Neuronal stem cell (in vitro differentiated cells): ENCODE results near the gene PRLR. TPM values are rescaled to one million over a fixed set of nuclear protein-coding genes. Genes with fewer than 3 reads are reported as not detected.

Source experiments
- DNase-seq: peaks from one replicate; pipeline ENCODE4 v3.0.0-alpha.2; 2013; ENCODE audit warnings: low spot score
- H2AFZ ChIP-seq: one replicate; pipeline ENCODE4 v1.6.1; 2013; ENCODE audit warnings: mild to moderate bottlenecking, low read length, inconsistent platforms
- H2AK5ac ChIP-seq: 2 replicates; pipeline ENCODE4 v1.6.1; 2013; ENCODE audit warnings: low read depth, mild to moderate bottlenecking, inconsistent platforms, low read length, moderate library complexity, mixed read lengths
- H2BK120ac ChIP-seq: 2 replicates; pipeline ENCODE4 v1.6.1; 2013; ENCODE audit warnings: low read depth, mild to moderate bottlenecking, inconsistent platforms, low read length, moderate library complexity, mixed read lengths
- H2BK12ac ChIP-seq: one replicate; pipeline ENCODE4 v1.6.1; 2013; ENCODE audit warnings: low read length, inconsistent platforms
- H2BK15ac ChIP-seq: 2 replicates; pipeline ENCODE4 v1.6.1; 2013; ENCODE audit warnings: mild to moderate bottlenecking, low read length, inconsistent platforms, mixed read lengths
- H2BK5ac ChIP-seq: one replicate; pipeline ENCODE4 v1.6.1; 2013; ENCODE audit warnings: inconsistent platforms, mild to moderate bottlenecking, low read length, moderate library complexity
- H3K14ac ChIP-seq: one replicate; pipeline ENCODE4 v1.6.1; 2013; ENCODE audit warnings: low read length, inconsistent platforms
- H3K18ac ChIP-seq: 2 replicates; pipeline ENCODE4 v1.6.1; 2013; ENCODE audit warnings: low read length, inconsistent platforms
- H3K23ac ChIP-seq: 2 replicates; pipeline ENCODE4 v1.6.1; 2013; ENCODE audit warnings: low read depth, mild to moderate bottlenecking, mixed read lengths, low read length, inconsistent platforms; ENCODE audit not compliant: poor library complexity
- H3K27ac ChIP-seq: replicated peaks from 3 replicates; pipeline ENCODE4 v1.5.1; 2013; ENCODE audit warnings: low read length, inconsistent platforms
- H3K27me3 ChIP-seq, 3 experiments: 2 replicates each; pipeline ENCODE4 v1.6.1; 2013; ENCODE audit warnings: low read length in 3 of 3, mild to moderate bottlenecking in 2 of 3, inconsistent platforms in 1 of 3, low read depth in 1 of 3, mixed read lengths in 1 of 3, moderate library complexity in 1 of 3; ENCODE audit not compliant: control insufficient read depth in 3 of 3, insufficient read depth in 3 of 3
- H3K36me3 ChIP-seq, 2 donors: replicated peaks in 1 of 2; 2 replicates each; pipeline ENCODE4 v1.6.1; 2013; ENCODE audit warnings: low read length in 2 of 2; ENCODE audit not compliant: control insufficient read depth in 2 of 2, insufficient read depth in 2 of 2
- H3K4ac ChIP-seq: 2 replicates; pipeline ENCODE4 v1.6.1; 2013; ENCODE audit warnings: inconsistent platforms, mild to moderate bottlenecking, low read length, moderate library complexity
- H3K4me1 ChIP-seq, 2 donors: 1 replicate in 1 of 2; 2 replicates in 1 of 2; pipeline ENCODE4 v1.6.1; 2013; ENCODE audit warnings: low read length in 2 of 2, low read depth in 1 of 2; ENCODE audit not compliant: control insufficient read depth in 2 of 2, insufficient read depth in 1 of 2
- H3K4me2 ChIP-seq: one replicate; pipeline ENCODE4 v1.6.1; 2013; ENCODE audit warnings: mild to moderate bottlenecking, low read length, inconsistent platforms; ENCODE audit not compliant: insufficient read depth, poor library complexity, severe bottlenecking
- H3K4me3 ChIP-seq, 2 donors: 2 replicates each; pipeline ENCODE4 v1.5.1; 2013; ENCODE audit warnings: low read length in 2 of 2, mild to moderate bottlenecking in 2 of 2, inconsistent platforms in 1 of 2, moderate library complexity in 1 of 2
- H3K79me1 ChIP-seq: one replicate; pipeline ENCODE4 v1.6.1; 2013; ENCODE audit warnings: low read depth, mild to moderate bottlenecking, inconsistent platforms, low read length, moderate library complexity
- H3K9ac ChIP-seq: one replicate; pipeline ENCODE4 v1.6.1; 2013; ENCODE audit warnings: mild to moderate bottlenecking, low read depth, low read length, inconsistent platforms; ENCODE audit not compliant: poor library complexity
- H3K9me3 ChIP-seq, 2 donors: replicated peaks in 1 of 2; 2 replicates each; pipeline versions ENCODE3 to v1.6.1; 2013; ENCODE audit warnings: low read length in 2 of 2, mild to moderate bottlenecking in 2 of 2, inconsistent platforms in 1 of 2, low read depth in 1 of 2, mixed read lengths in 1 of 2, moderate library complexity in 1 of 2; ENCODE audit not compliant: control insufficient read depth in 2 of 2, insufficient read depth in 1 of 2
- H4K8ac ChIP-seq: one replicate; pipeline ENCODE4 v1.6.1; 2013; ENCODE audit warnings: low read depth, mild to moderate bottlenecking, inconsistent platforms, low read length, moderate library complexity
- H4K91ac ChIP-seq: one replicate; pipeline ENCODE4 v1.6.1; 2013; ENCODE audit warnings: low read length, low read depth, mild to moderate bottlenecking, inconsistent platforms; ENCODE audit not compliant: poor library complexity
- WGBS, 2 donors: extraction: QIAGEN DNeasy Blood & Tissue Kit; methylation state at CpG; one replicate each; pipeline ENCODE4 v1.1.7; 2013; ENCODE audit warnings: missing lambda C conversion rate in 2 of 2, mixed read lengths in 1 of 2; ENCODE audit not compliant: insufficient read length in 2 of 2, insufficient replicate concordance in 1 of 2; ENCODE audit errors: extremely low coverage in 2 of 2; 5-methylcytosine and 5-hydroxymethylcytosine counted together
- polyA plus RNA-seq, 2 experiments: library from polyadenylated mRNA; stranded (reverse); fragments of 200-250 nt; gene quantifications; one replicate each; pipeline ENCODE4 v1.2.3, GENCODE V29; 2013

PRLR gene
- polyA plus RNA-seq (2013, experiment 1 of 2), result 0.11 TPM
- 0.12 TPM for polyA plus RNA-seq (2013, experiment 2 of 2)

GRCh38 chr5:35230038-35230611 is at the start of gene PRLR:
Gene PRLR, minus strand, starts transcription at chr5:35230487. Its CDS starts 140,867 bp downstream, at chr5:35089620.
- Histone ChIP-seq H2AFZ (peak within 1 kb of the TSS; percentile 84), H3K4me3 (peak within 1 kb of the TSS; percentile 36 to 81), H4K8ac (no peak within 1 kb of the TSS), H3K27ac (no peak within 1 kb of the TSS), H3K4me2 (peak within 1 kb of the TSS; percentile 98), H3K27me3 (peaks cover 0 to 17% (median 6%) of the 10 kb centered on the region in 3 experiments), H3K9me3 (no peaks in the 10 kb centered on the region), H2BK5ac (no peak within 1 kb of the TSS), H3K79me1 (no peaks in the 10 kb centered on the region), H2BK120ac (no peak within 1 kb of the TSS), H3K14ac (no peak within 1 kb of the TSS), H3K18ac (peak within 1 kb of the TSS; percentile 69), H3K4me1 (peaks cover 0 to 8% of the 10 kb centered on the region in 2 donors), H2AK5ac (no peak within 1 kb of the TSS), H3K23ac (peak within 1 kb of the TSS; percentile 10), H3K36me3 (no peaks in the 10 kb centered on the region), H4K91ac (no peak within 1 kb of the TSS), H3K4ac (no peak within 1 kb of the TSS), H2BK15ac (no peak within 1 kb of the TSS), H3K9ac (peak within 1 kb of the TSS; percentile 73), H2BK12ac (no peak within 1 kb of the TSS)
- WGBS, 2 donors, result no CpG with 5 or more reads among the region's 42 CpGs
- no peak for DNase-seq

GRCh38 chr5:35274839-35275509 is 44.7 kb upstream of the PRLR start:
- H3K14ac ChIP-seq, result no peak overlapping the region
- no peak overlapping the region for H3K23ac ChIP-seq
- DNase-seq, result no peak
- no peak overlapping the region for H3K18ac ChIP-seq
- no peak overlapping the region for H2AK5ac ChIP-seq
- no peak overlapping the region for H3K4me2 ChIP-seq
- H4K91ac ChIP-seq, result no peak overlapping the region
- H2BK12ac ChIP-seq, result no peak overlapping the region
- H4K8ac ChIP-seq, result no peak overlapping the region
- no peak overlapping the region for H3K27ac ChIP-seq
- no peak overlapping the region for H2BK15ac ChIP-seq
- H2AFZ ChIP-seq, result no peak overlapping the region
- no peak overlapping the region for H3K4me3 ChIP-seq
- no peaks in the 10 kb centered on the region for H3K36me3 ChIP-seq
- H3K4me1 ChIP-seq, result no peaks in the 10 kb centered on the region
- no CpG with 5 or more reads among the region's 2 CpGs for WGBS, 2 donors
- H3K79me1 ChIP-seq, result no peaks in the 10 kb centered on the region
- H3K9ac ChIP-seq, result no peak overlapping the region
- H3K4ac ChIP-seq, result no peak overlapping the region
- H3K27me3 ChIP-seq, result no peaks in the 10 kb centered on the region
- H2BK5ac ChIP-seq, result no peak overlapping the region
- no peak overlapping the region for H2BK120ac ChIP-seq
- peaks cover 0 to 5% of the 10 kb centered on the region in 2 donors for H3K9me3 ChIP-seq

GRCh38 chr5:35269006-35269405 is 38.7 kb upstream of the PRLR start:
- H3K79me1 ChIP-seq, result no peaks in the 10 kb centered on the region
- H2BK15ac ChIP-seq, result no peak overlapping the region
- H3K9ac ChIP-seq, result no peak overlapping the region
- no peak overlapping the region for H2AK5ac ChIP-seq
- no peak overlapping the region for H3K4me2 ChIP-seq
- H4K91ac ChIP-seq, result no peak overlapping the region
- H3K4ac ChIP-seq, result no peak overlapping the region
- H3K4me3 ChIP-seq, result no peak overlapping the region
- no peak overlapping the region for H3K18ac ChIP-seq
- H3K4me1 ChIP-seq, result no peaks in the 10 kb centered on the region
- no peak overlapping the region for H2BK12ac ChIP-seq
- H3K27me3 ChIP-seq, result peaks cover 0 to 2% (median 0%) of the 10 kb centered on the region in 3 experiments
- no peak overlapping the region for H3K23ac ChIP-seq
- H2BK5ac ChIP-seq, result no peak overlapping the region
- H3K14ac ChIP-seq, result no peak overlapping the region
- H3K9me3 ChIP-seq, result no peaks in the 10 kb centered on the region
- no peak overlapping the region for H2BK120ac ChIP-seq
- no CpG with 5 or more reads among the region's 1 CpG for WGBS, 2 donors
- H2AFZ ChIP-seq, result no peak overlapping the region
- H3K27ac ChIP-seq, result no peak overlapping the region
- DNase-seq, result no peak
- no peak overlapping the region for H4K8ac ChIP-seq
- H3K36me3 ChIP-seq, result no peaks in the 10 kb centered on the region

GRCh38 chr5:35266276-35266675 is 36.0 kb upstream of the PRLR start:
- Histone ChIP-seq H3K4me1 (no peaks in the 10 kb centered on the region), H2AFZ (no peak overlapping the region), H2BK5ac (no peak overlapping the region), H3K36me3 (no peaks in the 10 kb centered on the region), H3K4ac (no peak overlapping the region), H2BK120ac (no peak overlapping the region), H3K14ac (no peak overlapping the region), H3K4me3 (no peak overlapping the region), H2AK5ac (no peak overlapping the region), H2BK15ac (no peak overlapping the region), H3K9me3 (peaks cover 3 to 4% of the 10 kb centered on the region in 2 donors), H3K27me3 (peaks cover 0 to 2% (median 0%) of the 10 kb centered on the region in 3 experiments), H3K18ac (no peak overlapping the region), H3K9ac (no peak overlapping the region), H4K8ac (no peak overlapping the region), H3K23ac (no peak overlapping the region), H3K79me1 (no peaks in the 10 kb centered on the region), H3K27ac (no peak overlapping the region), H2BK12ac (no peak overlapping the region), H4K91ac (no peak overlapping the region), H3K4me2 (no peak overlapping the region)
- no peak for DNase-seq
- WGBS, 2 donors, result no CpG with 5 or more reads among the region's 3 CpGs
